ENCODE results near the gene FXN.

FXN gene

GRCh38 chr9:69115621-69116020 is 80.1 kb downstream of the FXN start:
- Histone ChIP-seq H3K4me3 (ENCODE audit: low read depth, low read length) (no peak overlapping the region), H3K9ac (ENCODE audit: low read depth, low read length) (no peak overlapping the region), H3K9me3 (ENCODE audit: control insufficient read depth, insufficient read depth, low read length) (no peaks in the 10 kb centered on the region), H3K4me1 (ENCODE audit: control insufficient read depth, insufficient read depth, low read length) (peaks cover 3% of the 10 kb centered on the region), H3K27me3 (ENCODE audit: control insufficient read depth, insufficient read depth, low read length) (no peaks in the 10 kb centered on the region), H3K36me3 (ENCODE audit: control insufficient read depth, insufficient read depth, low read length) (no peaks in the 10 kb centered on the region)

- Histone ChIP-seq H3K4me3 (ENCODE audit: low read depth, low read length) (no peak overlapping the region), H3K36me3 (ENCODE audit: control insufficient read depth, insufficient read depth, low read length) (no peaks in the 10 kb centered on the region), H3K9ac (ENCODE audit: low read depth, low read length) (no peak overlapping the region), H3K27me3 (ENCODE audit: control insufficient read depth, insufficient read depth, low read length) (no peaks in the 10 kb centered on the region), H3K9me3 (ENCODE audit: control insufficient read depth, insufficient read depth, low read length) (no peaks in the 10 kb centered on the region), H3K4me1 (ENCODE audit: control insufficient read depth, insufficient read depth, low read length) (peaks cover 3% of the 10 kb centered on the region)
Measured at GRCh38 chr9:69118656-69119055, 83.1 kb downstream of the FXN start.

GRCh38 chr9:69120380-69121154 is 85.0 kb downstream of the FXN start:
- H3K9me3 ChIP-seq (ENCODE audit: control insufficient read depth, insufficient read depth, low read length) = no peaks in the 10 kb centered on the region
- H3K27me3 ChIP-seq (ENCODE audit: control insufficient read depth, insufficient read depth, low read length) = no peaks in the 10 kb centered on the region
- H3K36me3 ChIP-seq (ENCODE audit: control insufficient read depth, insufficient read depth, low read length) = no peaks in the 10 kb centered on the region
- H3K4me1 ChIP-seq (ENCODE audit: control insufficient read depth, insufficient read depth, low read length) = peaks cover 3% of the 10 kb centered on the region
- H3K4me3 ChIP-seq (ENCODE audit: low read depth, low read length) = peak overlapping the region; percentile 76
- H3K9ac ChIP-seq (ENCODE audit: low read depth, low read length) = peak overlapping the region; percentile 82

GRCh38 chr9:69121155-69122081 is 85.9 kb downstream of the FXN start:
- no peaks in the 10 kb centered on the region for H3K27me3 ChIP-seq (ENCODE audit: control insufficient read depth, insufficient read depth, low read length)
- H3K4me1 ChIP-seq (ENCODE audit: control insufficient read depth, insufficient read depth, low read length) = peaks cover 3% of the 10 kb centered on the region
- no peaks in the 10 kb centered on the region for H3K9me3 ChIP-seq (ENCODE audit: control insufficient read depth, insufficient read depth, low read length)
- H3K9ac ChIP-seq (ENCODE audit: low read depth, low read length) = peak overlapping the region; percentile 82
- H3K36me3 ChIP-seq (ENCODE audit: control insufficient read depth, insufficient read depth, low read length) = no peaks in the 10 kb centered on the region
- H3K4me3 ChIP-seq (ENCODE audit: low read depth, low read length) = peak overlapping the region; percentile 76

GRCh38 chr9:69122082-69122548 is 86.6 kb downstream of the FXN start:
- H3K4me1 ChIP-seq (ENCODE audit: control insufficient read depth, insufficient read depth, low read length) = peaks cover 3% of the 10 kb centered on the region
- no peaks in the 10 kb centered on the region for H3K36me3 ChIP-seq (ENCODE audit: control insufficient read depth, insufficient read depth, low read length)
- no peaks in the 10 kb centered on the region for H3K27me3 ChIP-seq (ENCODE audit: control insufficient read depth, insufficient read depth, low read length)
- peak overlapping the region; percentile 76 for H3K4me3 ChIP-seq (ENCODE audit: low read depth, low read length)
- H3K9ac ChIP-seq (ENCODE audit: low read depth, low read length) = peak overlapping the region; percentile 82
- no peaks in the 10 kb centered on the region for H3K9me3 ChIP-seq (ENCODE audit: control insufficient read depth, insufficient read depth, low read length)

- Histone ChIP-seq H3K36me3 (ENCODE audit: control insufficient read depth, insufficient read depth, low read length) (no peaks in the 10 kb centered on the region), H3K4me3 (ENCODE audit: low read depth, low read length) (peak overlapping the region; percentile 76), H3K27me3 (ENCODE audit: control insufficient read depth, insufficient read depth, low read length) (no peaks in the 10 kb centered on the region), H3K4me1 (ENCODE audit: control insufficient read depth, insufficient read depth, low read length) (peaks cover 3% of the 10 kb centered on the region), H3K9ac (ENCODE audit: low read depth, low read length) (peak overlapping the region; percentile 82), H3K9me3 (ENCODE audit: control insufficient read depth, insufficient read depth, low read length) (no peaks in the 10 kb centered on the region)
Measured at GRCh38 chr9:69122549-69123141, 87.1 kb downstream of the FXN start.

- Histone ChIP-seq H3K9me3 (ENCODE audit: control insufficient read depth, insufficient read depth, low read length) (no peaks in the 10 kb centered on the region), H3K9ac (ENCODE audit: low read depth, low read length) (no peak overlapping the region), H3K4me1 (ENCODE audit: control insufficient read depth, insufficient read depth, low read length) (peaks cover 2% of the 10 kb centered on the region), H3K4me3 (ENCODE audit: low read depth, low read length) (no peak overlapping the region), H3K36me3 (ENCODE audit: control insufficient read depth, insufficient read depth, low read length) (no peaks in the 10 kb centered on the region), H3K27me3 (ENCODE audit: control insufficient read depth, insufficient read depth, low read length) (no peaks in the 10 kb centered on the region)
Measured at GRCh38 chr9:69130456-69131441, 95.2 kb downstream of the FXN start.

GRCh38 chr9:69131682-69132081 is 96.1 kb downstream of the FXN start:
- Histone ChIP-seq H3K27me3 (ENCODE audit: control insufficient read depth, insufficient read depth, low read length) (no peaks in the 10 kb centered on the region), H3K9ac (ENCODE audit: low read depth, low read length) (no peak overlapping the region), H3K4me1 (ENCODE audit: control insufficient read depth, insufficient read depth, low read length) (peaks cover 2% of the 10 kb centered on the region), H3K9me3 (ENCODE audit: control insufficient read depth, insufficient read depth, low read length) (no peaks in the 10 kb centered on the region), H3K4me3 (ENCODE audit: low read depth, low read length) (no peak overlapping the region), H3K36me3 (ENCODE audit: control insufficient read depth, insufficient read depth, low read length) (no peaks in the 10 kb centered on the region)

GRCh38 chr9:69132361-69132760 is 96.8 kb downstream of the FXN start:
- Histone ChIP-seq H3K4me1 (ENCODE audit: control insufficient read depth, insufficient read depth, low read length) (peaks cover 2% of the 10 kb centered on the region), H3K36me3 (ENCODE audit: control insufficient read depth, insufficient read depth, low read length) (no peaks in the 10 kb centered on the region), H3K27me3 (ENCODE audit: control insufficient read depth, insufficient read depth, low read length) (no peaks in the 10 kb centered on the region), H3K4me3 (ENCODE audit: low read depth, low read length) (no peak overlapping the region), H3K9ac (ENCODE audit: low read depth, low read length) (no peak overlapping the region), H3K9me3 (ENCODE audit: control insufficient read depth, insufficient read depth, low read length) (no peaks in the 10 kb centered on the region)

- Histone ChIP-seq H3K4me3 (ENCODE audit: low read depth, low read length) (no peak overlapping the region), H3K36me3 (ENCODE audit: control insufficient read depth, insufficient read depth, low read length) (no peaks in the 10 kb centered on the region)
Measured at GRCh38 chr9:69134412-69134811, 98.9 kb downstream of the FXN start.

GRCh38 chr9:69136185-69136584 is 100.6 kb downstream of the FXN start:
- Histone ChIP-seq H3K9ac (ENCODE audit: low read depth, low read length) (no peak overlapping the region), H3K27me3 (ENCODE audit: control insufficient read depth, insufficient read depth, low read length) (no peaks in the 10 kb centered on the region), H3K36me3 (ENCODE audit: control insufficient read depth, insufficient read depth, low read length) (peaks cover 3% of the 10 kb centered on the region), H3K4me1 (ENCODE audit: control insufficient read depth, insufficient read depth, low read length) (peaks cover 2% of the 10 kb centered on the region), H3K4me3 (ENCODE audit: low read depth, low read length) (no peak overlapping the region), H3K9me3 (ENCODE audit: control insufficient read depth, insufficient read depth, low read length) (no peaks in the 10 kb centered on the region)

More at GRCh38 chr9:69134412-69134811, 98.9 kb downstream of the FXN start:
- Histone ChIP-seq H3K9me3 (ENCODE audit: control insufficient read depth, insufficient read depth, low read length) (no peaks in the 10 kb centered on the region), H3K9ac (ENCODE audit: low read depth, low read length) (no peak overlapping the region), H3K27me3 (ENCODE audit: control insufficient read depth, insufficient read depth, low read length) (no peaks in the 10 kb centered on the region), H3K4me1 (ENCODE audit: control insufficient read depth, insufficient read depth, low read length) (peaks cover 2% of the 10 kb centered on the region)

All from iPS-15b (cell line).